ENCODE results near the gene PPIA. TPM values are rescaled to one million over a fixed set of nuclear protein-coding genes. Genes with fewer than 3 reads are reported as not detected.

PPIA gene
- total RNA-seq, 4 donors from 2014 or later: 1,253 to 2,742 (median 2,206) TPM

DNA sequence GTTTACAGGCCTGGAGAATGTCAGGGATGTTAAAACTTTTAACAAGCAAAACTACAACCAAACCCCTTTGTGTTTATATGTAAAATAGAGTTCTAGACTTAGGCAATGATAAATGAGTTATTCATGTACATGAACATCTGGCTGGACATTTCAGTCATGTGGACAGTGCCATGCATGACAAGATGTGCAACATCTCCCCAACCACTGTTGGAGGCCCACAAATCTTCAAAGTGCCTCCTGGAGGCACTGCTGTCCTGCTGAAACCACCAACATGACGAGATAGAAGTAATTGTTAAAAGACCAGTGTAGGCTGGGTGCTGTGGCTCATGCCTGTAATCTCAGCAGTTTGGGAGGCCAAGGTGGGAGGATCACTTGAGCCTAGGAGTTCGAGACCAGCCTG lies 18.4 kb downstream of the PPIA start:
- Histone ChIP-seq H3K4me1 (no peaks in the 10 kb centered on the region), H3K27ac (no peak overlapping the region), H3K4me3 (no peak overlapping the region), H3K27me3 (no peaks in the 10 kb centered on the region), H3K9me3 (no peaks in the 10 kb centered on the region), H3K36me3 (no peaks in the 10 kb centered on the region)
- DNase-seq (ENCODE audit: low spot score in 2 of 2): peak in 1 of 2 donors; percentile 18
- 92% methylated on average over 2 of the region's 2 CpGs for WGBS
- TF ChIP-seq, protein P1, sequence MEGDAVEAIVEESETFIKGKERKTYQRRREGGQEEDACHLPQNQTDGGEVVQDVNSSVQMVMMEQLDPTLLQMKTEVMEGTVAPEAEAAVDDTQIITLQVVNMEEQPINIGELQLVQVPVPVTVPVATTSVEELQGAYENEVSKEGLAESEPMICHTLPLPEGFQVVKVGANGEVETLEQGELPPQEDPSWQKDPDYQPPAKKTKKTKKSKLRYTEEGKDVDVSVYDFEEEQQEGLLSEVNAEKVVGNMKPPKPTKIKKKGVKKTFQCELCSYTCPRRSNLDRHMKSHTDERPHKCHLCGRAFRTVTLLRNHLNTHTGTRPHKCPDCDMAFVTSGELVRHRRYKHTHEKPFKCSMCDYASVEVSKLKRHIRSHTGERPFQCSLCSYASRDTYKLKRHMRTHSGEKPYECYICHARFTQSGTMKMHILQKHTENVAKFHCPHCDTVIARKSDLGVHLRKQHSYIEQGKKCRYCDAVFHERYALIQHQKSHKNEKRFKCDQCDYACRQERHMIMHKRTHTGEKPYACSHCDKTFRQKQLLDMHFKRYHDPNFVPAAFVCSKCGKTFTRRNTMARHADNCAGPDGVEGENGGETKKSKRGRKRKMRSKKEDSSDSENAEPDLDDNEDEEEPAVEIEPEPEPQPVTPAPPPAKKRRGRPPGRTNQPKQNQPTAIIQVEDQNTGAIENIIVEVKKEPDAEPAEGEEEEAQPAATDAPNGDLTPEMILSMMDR (IDR thresholded peaks at IDR 0.05): no peak
- TF ChIP-seq EP300 (IDR thresholded peaks at IDR 0.05) (no peak), POLR2AphosphoS5 (IDR thresholded peaks at IDR 0.05) (no peak), POLR2A (IDR thresholded peaks at IDR 0.05) (no peak)

DNA sequence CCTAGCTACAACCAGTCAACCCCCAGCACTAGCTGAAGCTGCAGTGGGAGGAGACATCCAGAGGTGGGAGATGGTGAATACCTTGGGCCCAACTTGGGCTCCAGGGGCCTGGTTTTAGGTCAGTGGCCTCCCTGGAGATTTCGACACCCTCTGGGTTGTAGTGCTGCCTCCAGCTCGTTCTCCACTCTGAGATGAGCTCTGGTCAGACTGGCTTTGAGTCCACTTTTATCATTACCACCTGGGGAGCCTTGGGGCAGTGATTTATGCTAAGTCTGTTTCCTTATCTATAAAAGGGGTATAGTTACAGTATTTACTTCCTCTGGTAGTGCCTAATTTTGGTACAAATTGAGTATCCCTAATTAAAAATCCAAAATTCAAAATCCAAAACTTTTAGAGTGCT lies 22.8 kb downstream of the PPIA start:
- Histone ChIP-seq H3K27ac (no peak overlapping the region), H3K36me3 (no peaks in the 10 kb centered on the region), H3K9me3 (no peaks in the 10 kb centered on the region), H3K4me3 (no peak overlapping the region), H3K27me3 (no peaks in the 10 kb centered on the region), H3K4me1 (no peaks in the 10 kb centered on the region)
- TF ChIP-seq EP300 (IDR thresholded peaks at IDR 0.05) (no peak), POLR2AphosphoS5 (IDR thresholded peaks at IDR 0.05) (no peak), POLR2A (IDR thresholded peaks at IDR 0.05) (no peak)
- TF ChIP-seq, protein P1 (IDR thresholded peaks at IDR 0.05): no peak
- no peak for DNase-seq (ENCODE audit: low spot score in 2 of 2)
- WGBS: 80% methylated on average over 2 of the region's 2 CpGs

DNA sequence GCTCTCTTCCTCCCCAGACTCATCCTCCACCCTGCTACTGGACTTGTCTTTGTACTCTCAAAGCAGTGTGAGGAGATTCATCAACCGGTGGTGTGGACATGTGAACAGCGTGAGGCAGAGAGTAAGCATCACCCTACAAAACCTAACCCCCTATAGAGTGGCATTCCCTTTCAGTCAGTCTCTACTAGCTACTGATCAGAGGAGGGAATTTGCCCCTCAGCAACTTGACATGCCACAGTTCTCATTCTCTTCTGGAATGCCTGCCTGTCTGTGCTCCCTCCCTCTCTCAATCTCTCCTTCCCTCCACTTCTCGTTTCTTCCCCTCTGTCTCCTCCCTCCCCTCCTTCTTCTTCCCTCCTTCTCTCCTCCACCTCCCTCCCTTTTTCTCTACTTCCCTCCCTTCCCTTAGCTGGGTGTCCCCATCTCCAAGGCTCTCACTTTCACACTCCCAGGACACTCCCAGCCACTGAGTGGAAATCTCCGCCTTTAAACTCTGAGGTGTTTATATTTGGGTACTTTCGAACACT lies 26.8 kb downstream of the PPIA start:
- no peak for DNase-seq (ENCODE audit: low spot score in 2 of 2)

GRCh38 chr7:44824894-44825526 lies 28.5 kb downstream of the PPIA start:
- peaks cover 26% of the 10 kb centered on the region for H3K36me3 ChIP-seq
- no peaks in the 10 kb centered on the region for H3K9me3 ChIP-seq
- no peaks in the 10 kb centered on the region for H3K27me3 ChIP-seq
- 73% methylated on average over 2 of the region's 2 CpGs for WGBS
- TF ChIP-seq EP300 (IDR thresholded peaks at IDR 0.05) (no peak), POLR2A (IDR thresholded peaks at IDR 0.05) (no peak), POLR2AphosphoS5 (IDR thresholded peaks at IDR 0.05) (no peak)
- TF ChIP-seq, protein P1 (IDR thresholded peaks at IDR 0.05): no peak
- H3K27ac ChIP-seq: no peak overlapping the region
- H3K4me3 ChIP-seq: no peak overlapping the region
- no peaks in the 10 kb centered on the region for H3K4me1 ChIP-seq
- peak in 1 of 2 donors; percentile 37 for DNase-seq (ENCODE audit: low spot score in 2 of 2)

More for the DNA sequence above, 26.8 kb downstream of the PPIA start:
- no peaks in the 10 kb centered on the region for H3K4me1 ChIP-seq
- 70% methylated on average over 5 of the region's 5 CpGs for WGBS
- no peak overlapping the region for H3K27ac ChIP-seq
- TF ChIP-seq EP300 (IDR thresholded peaks at IDR 0.05) (no peak), POLR2AphosphoS5 (IDR thresholded peaks at IDR 0.05) (no peak), POLR2A (IDR thresholded peaks at IDR 0.05) (no peak)
- TF ChIP-seq, protein P1 (IDR thresholded peaks at IDR 0.05): no peak
- H3K4me3 ChIP-seq: no peak overlapping the region
- peaks cover 11% of the 10 kb centered on the region for H3K36me3 ChIP-seq
- H3K9me3 ChIP-seq: no peaks in the 10 kb centered on the region
- no peaks in the 10 kb centered on the region for H3K27me3 ChIP-seq

DNA sequence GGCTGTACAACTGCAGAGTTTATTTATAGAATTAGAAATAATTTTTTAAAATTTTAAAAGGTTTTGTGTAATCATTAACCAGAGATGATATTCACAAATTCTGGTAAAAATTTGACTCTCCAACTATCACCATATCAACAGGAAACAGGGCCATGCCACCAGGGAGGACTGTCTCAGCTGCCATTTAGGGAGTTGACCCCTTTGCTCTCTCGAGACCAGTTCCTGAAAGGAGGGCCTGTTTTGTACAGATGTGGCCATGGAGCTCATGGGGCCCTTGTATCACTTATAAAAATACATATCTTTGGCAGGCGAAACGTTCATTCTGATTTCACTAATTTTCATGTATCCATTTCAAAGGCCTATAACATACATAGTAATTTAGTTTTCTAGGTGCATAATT lies 31.1 kb downstream of the PPIA start:
- DNase-seq (ENCODE audit: low spot score in 2 of 2): no peak
- Histone ChIP-seq H3K4me3 (no peak overlapping the region), H3K27me3 (no peaks in the 10 kb centered on the region), H3K27ac (no peak overlapping the region), H3K9me3 (no peaks in the 10 kb centered on the region), H3K4me1 (no peaks in the 10 kb centered on the region), H3K36me3 (peaks cover 48% of the 10 kb centered on the region)
- TF ChIP-seq POLR2AphosphoS5 (IDR thresholded peaks at IDR 0.05) (no peak), EP300 (IDR thresholded peaks at IDR 0.05) (no peak), POLR2A (IDR thresholded peaks at IDR 0.05) (no peak)
- TF ChIP-seq, protein P1 (IDR thresholded peaks at IDR 0.05): no peak
- 81% methylated on average over 3 of the region's 3 CpGs for WGBS

All from suprapubic skin (tissue), 4 donors.